ENCODE data around the gene NLRP5.

GRCh38 chr19:56069642-56070041 lies 83.1 kb downstream of the NLRP5 start:
- TF ChIP-seq, protein P1, sequence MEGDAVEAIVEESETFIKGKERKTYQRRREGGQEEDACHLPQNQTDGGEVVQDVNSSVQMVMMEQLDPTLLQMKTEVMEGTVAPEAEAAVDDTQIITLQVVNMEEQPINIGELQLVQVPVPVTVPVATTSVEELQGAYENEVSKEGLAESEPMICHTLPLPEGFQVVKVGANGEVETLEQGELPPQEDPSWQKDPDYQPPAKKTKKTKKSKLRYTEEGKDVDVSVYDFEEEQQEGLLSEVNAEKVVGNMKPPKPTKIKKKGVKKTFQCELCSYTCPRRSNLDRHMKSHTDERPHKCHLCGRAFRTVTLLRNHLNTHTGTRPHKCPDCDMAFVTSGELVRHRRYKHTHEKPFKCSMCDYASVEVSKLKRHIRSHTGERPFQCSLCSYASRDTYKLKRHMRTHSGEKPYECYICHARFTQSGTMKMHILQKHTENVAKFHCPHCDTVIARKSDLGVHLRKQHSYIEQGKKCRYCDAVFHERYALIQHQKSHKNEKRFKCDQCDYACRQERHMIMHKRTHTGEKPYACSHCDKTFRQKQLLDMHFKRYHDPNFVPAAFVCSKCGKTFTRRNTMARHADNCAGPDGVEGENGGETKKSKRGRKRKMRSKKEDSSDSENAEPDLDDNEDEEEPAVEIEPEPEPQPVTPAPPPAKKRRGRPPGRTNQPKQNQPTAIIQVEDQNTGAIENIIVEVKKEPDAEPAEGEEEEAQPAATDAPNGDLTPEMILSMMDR (IDR thresholded peaks at IDR 0.05; ENCODE audit: low read depth, low read length): no peak
- TF ChIP-seq MAX (IDR thresholded peaks at IDR 0.05; ENCODE audit: low read depth, low read length): no peak
- TF ChIP-seq POLR2A (IDR thresholded peaks at IDR 0.05; ENCODE audit: extremely low read depth, insufficient read length): no peak
- TF ChIP-seq MYC (IDR thresholded peaks at IDR 0.05; ENCODE audit: low read depth, low read length): no peak

All from NB4 (cell line).